GM18867 (cell line): Measurements from ENCODE around the gene PGAM2.
"Not testable (repeated sequence)": the region's sequence is repeated elsewhere in the genome, so short reads cannot be mapped to it uniquely, and the experiment has no call there.

ENCODE experiments used
- ATAC-seq: cut with Tn5 transposase; IDR thresholded peaks from one replicate; pipeline ENCODE4 v1.9.1; 2021; ENCODE audit warnings: mild to moderate bottlenecking, moderate library complexity; ENCODE audit not compliant: unreplicated experiment

Gene PGAM2

GRCh38 chr7:44033971-44034844 is 31.2 kb downstream of the PGAM2 start:
- not testable (repeated sequence) for ATAC-seq

GRCh38 chr7:44032031-44032430 is 33.3 kb downstream of the PGAM2 start:
- not testable (repeated sequence) for ATAC-seq

- not testable (repeated sequence) for ATAC-seq
Observed at GRCh38 chr7:44031319-44031718, 34.0 kb downstream of the PGAM2 start.

GRCh38 chr7:44030029-44030428 is 35.3 kb downstream of the PGAM2 start:
- ATAC-seq = not testable (repeated sequence)

GRCh38 chr7:44029433-44029832 is 35.9 kb downstream of the PGAM2 start:
- not testable (repeated sequence) for ATAC-seq

- not testable (repeated sequence) for ATAC-seq
Observed at GRCh38 chr7:44022796-44023467, 42.4 kb downstream of the PGAM2 start.

- ATAC-seq = not testable (repeated sequence)
Observed at GRCh38 chr7:44022069-44022468, 43.3 kb downstream of the PGAM2 start.

GRCh38 chr7:44019825-44020224 is 45.5 kb downstream of the PGAM2 start:
- not testable (repeated sequence) for ATAC-seq

GRCh38 chr7:44018857-44019807 is 46.2 kb downstream of the PGAM2 start:
- ATAC-seq = peak; percentile 95

- ATAC-seq = not testable (repeated sequence)
Observed at GRCh38 chr7:44015090-44015489, 50.3 kb downstream of the PGAM2 start.
